ENCODE results near the gene INPP5K.
A peak's percentile ranks its signal among the peaks of the same experiment; 100 is the strongest.
"Not testable (repeated sequence)": the region's sequence is repeated elsewhere in the genome, so short reads cannot be mapped to it uniquely, and the experiment has no call there.

The INPP5K gene

DNA sequence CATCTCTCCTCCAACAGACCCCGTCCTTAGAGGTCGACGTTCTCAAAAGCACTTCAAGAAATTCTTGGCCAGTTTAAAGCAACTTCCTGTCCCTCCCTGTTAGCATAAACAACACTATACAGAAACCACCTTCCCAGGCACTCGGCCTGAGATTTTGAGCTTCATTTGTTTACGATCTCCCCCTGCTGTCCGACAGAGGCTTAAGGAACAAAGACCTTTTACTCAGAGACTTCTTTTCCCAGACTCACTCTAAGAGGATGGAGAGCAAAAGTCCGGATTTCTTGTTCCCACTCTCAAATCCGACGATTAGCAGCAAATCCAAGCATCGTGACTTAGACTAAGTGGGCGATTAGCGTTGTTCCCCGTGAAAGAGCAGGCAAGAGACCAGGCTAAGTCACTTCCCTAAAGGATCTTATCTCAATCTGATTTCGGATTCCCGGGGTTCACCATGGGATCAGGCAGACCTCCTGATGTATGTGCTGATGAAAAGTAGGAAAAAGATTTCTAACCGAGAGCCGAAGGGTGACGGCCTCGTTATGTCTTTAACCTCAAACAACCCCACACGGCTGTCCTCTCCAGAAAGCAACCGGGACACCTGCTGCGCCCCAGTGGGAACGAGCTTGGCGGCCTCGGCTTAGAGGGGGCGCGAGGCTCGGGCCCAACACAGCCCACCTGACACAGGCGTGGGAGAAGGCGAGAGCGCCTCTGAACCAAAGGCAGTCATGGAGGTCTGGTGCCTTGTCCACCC is 598 bp downstream of the INPP5K start:
- peak; percentile 94 for DNase-seq (ENCODE audit: low read depth)
- peak overlapping the region; percentile 91 for H3K4me3 ChIP-seq (replicated peaks; ENCODE audit: low read depth, low read length)
- TF ChIP-seq, protein P1, sequence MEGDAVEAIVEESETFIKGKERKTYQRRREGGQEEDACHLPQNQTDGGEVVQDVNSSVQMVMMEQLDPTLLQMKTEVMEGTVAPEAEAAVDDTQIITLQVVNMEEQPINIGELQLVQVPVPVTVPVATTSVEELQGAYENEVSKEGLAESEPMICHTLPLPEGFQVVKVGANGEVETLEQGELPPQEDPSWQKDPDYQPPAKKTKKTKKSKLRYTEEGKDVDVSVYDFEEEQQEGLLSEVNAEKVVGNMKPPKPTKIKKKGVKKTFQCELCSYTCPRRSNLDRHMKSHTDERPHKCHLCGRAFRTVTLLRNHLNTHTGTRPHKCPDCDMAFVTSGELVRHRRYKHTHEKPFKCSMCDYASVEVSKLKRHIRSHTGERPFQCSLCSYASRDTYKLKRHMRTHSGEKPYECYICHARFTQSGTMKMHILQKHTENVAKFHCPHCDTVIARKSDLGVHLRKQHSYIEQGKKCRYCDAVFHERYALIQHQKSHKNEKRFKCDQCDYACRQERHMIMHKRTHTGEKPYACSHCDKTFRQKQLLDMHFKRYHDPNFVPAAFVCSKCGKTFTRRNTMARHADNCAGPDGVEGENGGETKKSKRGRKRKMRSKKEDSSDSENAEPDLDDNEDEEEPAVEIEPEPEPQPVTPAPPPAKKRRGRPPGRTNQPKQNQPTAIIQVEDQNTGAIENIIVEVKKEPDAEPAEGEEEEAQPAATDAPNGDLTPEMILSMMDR (IDR thresholded peaks at IDR 0.05; ENCODE audit: low read length, missing control alignments) = peak; percentile 81

DNA sequence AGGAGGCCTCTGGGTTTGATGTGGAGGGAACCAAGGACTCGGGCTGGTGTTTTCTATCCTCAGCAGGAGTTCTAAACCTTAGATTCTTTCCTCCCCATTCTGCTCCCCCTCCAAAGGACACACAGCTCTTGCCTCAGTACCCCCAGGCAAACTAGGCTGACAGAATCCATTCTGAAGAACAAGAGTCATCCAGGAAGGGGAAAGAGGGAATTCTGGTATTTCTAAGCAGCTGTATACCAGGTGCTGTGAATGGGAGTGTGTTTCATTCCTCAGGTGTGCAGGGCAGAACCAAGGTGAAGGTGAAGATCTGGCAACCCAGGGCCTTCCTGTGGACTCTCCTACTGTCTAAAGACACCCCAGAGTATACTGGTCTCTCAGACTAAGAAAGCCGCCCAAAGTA is 4.1 kb downstream of the INPP5K start:
- H3K4me3 ChIP-seq (replicated peaks; ENCODE audit: low read depth, low read length) = no peak overlapping the region
- no peak for DNase-seq (ENCODE audit: low read depth)
- TF ChIP-seq, protein P1 (IDR thresholded peaks at IDR 0.05; ENCODE audit: low read length, missing control alignments) = no peak

DNA sequence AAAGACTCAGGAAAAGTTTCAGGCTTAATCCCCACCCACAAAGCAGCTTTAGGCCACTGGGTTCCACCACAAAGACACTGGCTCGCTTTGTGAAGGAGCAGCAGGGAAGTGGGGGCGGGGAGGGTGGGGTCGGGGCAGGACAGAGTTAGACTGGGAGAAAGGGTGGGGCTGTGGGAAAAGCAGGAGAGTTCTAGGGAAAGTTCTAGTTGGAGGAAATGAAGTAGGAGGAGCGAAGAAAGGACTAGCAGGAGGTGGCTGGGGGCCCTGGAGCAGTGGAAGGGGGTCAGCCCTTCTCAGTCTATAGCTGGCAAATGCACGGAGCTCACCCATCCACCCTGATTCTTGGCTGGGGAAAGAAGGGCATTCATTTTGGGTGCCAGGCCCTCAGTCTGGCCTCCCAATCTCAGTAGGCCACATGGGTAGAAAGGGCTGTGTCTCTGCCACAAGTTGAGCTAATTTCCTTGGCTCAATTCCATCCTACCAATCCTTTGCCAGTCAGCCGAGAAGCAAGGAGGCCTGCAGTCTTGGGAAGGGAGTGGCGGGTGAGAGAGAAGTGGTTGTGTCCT is 4.6 kb downstream of the INPP5K start:
- DNase-seq (ENCODE audit: low read depth) = peak; percentile 52
- TF ChIP-seq, protein P1 (IDR thresholded peaks at IDR 0.05; ENCODE audit: low read length, missing control alignments) = no peak
- H3K4me3 ChIP-seq (replicated peaks; ENCODE audit: low read depth, low read length) = no peak overlapping the region

DNA sequence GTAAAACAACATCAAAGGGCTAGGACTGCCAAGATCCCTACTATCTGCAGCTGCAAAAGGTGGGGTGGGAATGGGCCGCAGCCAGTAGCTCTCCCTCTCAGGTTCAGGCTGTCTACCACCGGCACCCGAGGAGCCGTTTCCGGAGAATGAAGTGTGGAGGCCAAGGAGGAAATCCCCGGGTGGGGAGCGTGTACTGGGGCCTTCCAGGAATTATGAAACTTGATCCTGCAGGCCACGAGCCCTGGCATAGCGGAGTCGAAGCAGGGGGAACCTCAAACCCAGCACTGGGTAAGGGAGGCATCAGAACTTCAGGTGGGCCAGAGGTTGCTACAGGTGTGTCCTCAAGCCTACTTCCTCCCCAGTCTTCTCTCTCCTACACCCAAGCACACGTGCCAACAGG is 5.1 kb downstream of the INPP5K start:
- peak; percentile 51 for DNase-seq (ENCODE audit: low read depth)
- TF ChIP-seq, protein P1 (IDR thresholded peaks at IDR 0.05; ENCODE audit: low read length, missing control alignments) = no peak
- H3K4me3 ChIP-seq (replicated peaks; ENCODE audit: low read depth, low read length) = no peak overlapping the region

GRCh38 chr17:1509290-1509881 is 7.0 kb downstream of the INPP5K start:
- no peak for DNase-seq (ENCODE audit: low read depth)
- H3K4me3 ChIP-seq (replicated peaks; ENCODE audit: low read depth, low read length) = no peak overlapping the region
- TF ChIP-seq, protein P1 (IDR thresholded peaks at IDR 0.05; ENCODE audit: low read length, missing control alignments) = no peak

GRCh38 chr17:1508709-1509108 is 7.7 kb downstream of the INPP5K start:
- not testable (repeated sequence) for DNase-seq (ENCODE audit: low read depth)

DNA sequence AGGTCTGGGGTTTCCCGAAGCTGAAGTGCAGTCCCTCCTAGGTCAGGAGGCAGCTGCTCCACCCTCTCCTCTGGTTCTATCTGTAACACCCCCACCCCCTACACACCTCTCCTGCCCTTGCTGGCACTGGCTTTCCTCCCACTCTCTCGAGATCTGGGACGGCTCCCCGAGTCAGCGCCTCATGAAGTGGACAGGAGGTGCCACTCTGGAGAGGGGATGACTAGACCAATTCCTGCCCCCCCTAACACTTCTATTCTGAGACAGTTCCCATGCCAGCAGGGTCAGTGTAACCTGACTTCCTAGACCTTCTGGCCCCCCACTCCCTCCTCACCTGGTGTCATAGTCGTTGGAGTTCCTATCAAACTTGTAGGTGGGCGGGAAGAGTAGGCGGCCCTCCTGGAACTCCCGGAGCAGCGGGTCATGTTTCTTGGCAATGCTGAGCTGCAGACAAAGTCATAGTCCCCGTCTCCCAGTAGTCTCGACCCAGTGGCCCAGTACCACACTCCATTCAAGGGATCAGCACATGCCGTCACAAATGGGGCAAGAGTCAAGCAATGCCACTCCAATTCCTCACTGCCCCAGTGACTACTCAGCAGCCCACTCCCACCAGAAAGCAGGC is 9.7 kb downstream of the INPP5K start:
- H3K4me3 ChIP-seq (replicated peaks; ENCODE audit: low read depth, low read length) = no peak overlapping the region
- TF ChIP-seq, protein P1 (IDR thresholded peaks at IDR 0.05; ENCODE audit: low read length, missing control alignments) = no peak
- no peak for DNase-seq (ENCODE audit: low read depth)

More at GRCh38 chr17:1508709-1509108, 7.7 kb downstream of the INPP5K start:
- not testable (repeated sequence) for H3K4me3 ChIP-seq (replicated peaks; ENCODE audit: low read depth, low read length)
